HCT116 (cell line): ENCODE results near the gene EGFR. TPM values are rescaled to one million over a fixed set of nuclear protein-coding genes. Genes with fewer than 3 reads are reported as not detected.

Experiments
- ATAC-seq: fragments of 200-7000 bp; cut with Tn5 transposase; 2 replicates; pipeline ENCODE4 v1.9.1; 2020; ENCODE audit warnings: mild to moderate bottlenecking, moderate library complexity
- BruUV-seq: library from RNA; stranded (reverse); fragments of 400-500 nt; replicated peaks from 2 replicates; lab custom pipeline; 2021; lab: Mats Ljungman, UMichigan
- CTCF ChIA-PET: fragments of 300-600 bp; sonication (Branson Sonifier 250); formaldehyde crosslinking; loops from one replicate; lab custom pipeline; 2021; ENCODE audit warnings: antibody characterized with exemption; lab: Charles Lee
- POLR2A ChIA-PET: fragments of 300-600, 350-600 bp; sonication (Branson Sonifier 250); formaldehyde crosslinking; loops from one replicate; lab custom pipeline; 2021; ENCODE audit warnings: antibody characterized with exemption; lab: Charles Lee
- RAD21 ChIA-PET, 2 experiments: fragments of 300-600 bp; sonication (Branson Sonifier 250); formaldehyde crosslinking; loops; one replicate each; lab custom pipeline; 2023; ENCODE audit warnings: low total read pairs in 2 of 2; ENCODE audit not compliant: uncharacterized antibody in 2 of 2, unreplicated experiment in 2 of 2, low non-redundant PET in 1 of 2; lab: Charles Lee
- DNase-seq: peaks from one replicate; pipeline ENCODE4 v3.0.0-alpha.2; 2010; ENCODE audit warnings: low read depth, low spot score
- H2AFZ ChIP-seq: fragments of 200-600 bp; shearing (Covaris generic), sonication (generic); 2 replicates; pipeline ENCODE4 v1.6.1; 2017; ENCODE audit warnings: low read depth, mixed run types, mixed read lengths, antibody characterized with exemption, low read length; ENCODE audit not compliant: poor library complexity, severe bottlenecking
- H3K27ac ChIP-seq: 2 replicates; pipeline ENCODE4 v1.5.1; 2012; ENCODE audit warnings: low read depth, low read length
- H3K27me3 ChIP-seq: fragments of 200-600 bp; sonication (generic); 2 replicates; pipeline ENCODE4 v1.6.1; 2016; ENCODE audit warnings: mixed run types, low read length, mixed read lengths; ENCODE audit not compliant: insufficient read depth
- H3K36me3 ChIP-seq, 2 experiments: fragments of 200-500 bp in 1 of 2; fragments of 200-600 bp in 1 of 2; sonication (Bioruptor generic) in 1 of 2; sonication (generic) in 1 of 2; 2 replicates each; pipeline versions ENCODE4 v1.5.1 to v1.6.1; 2014 to 2016; ENCODE audit warnings: low read length in 2 of 2, inconsistent platforms in 1 of 2, mixed read lengths in 1 of 2, mixed run types in 1 of 2; ENCODE audit not compliant: insufficient read depth in 2 of 2, control insufficient read depth in 1 of 2
- H3K4me1 ChIP-seq, 2 experiments: fragments of 200-600 bp in 1 of 2; sonication (generic) in 1 of 2; 2 replicates each; pipeline versions ENCODE4 v1.5.1 to v1.6.1; 2012 to 2017; ENCODE audit warnings: low read length in 2 of 2, inconsistent platforms in 1 of 2, mild to moderate bottlenecking in 1 of 2, mixed read lengths in 1 of 2, mixed run types in 1 of 2, moderate library complexity in 1 of 2; ENCODE audit not compliant: insufficient read depth in 2 of 2, control insufficient read depth in 1 of 2
- H3K4me2 ChIP-seq: fragments of 200-600 bp; sonication (generic); 2 replicates; pipeline ENCODE4 v1.6.1; 2017; ENCODE audit warnings: mixed run types, low read length, mixed read lengths
- H3K4me3 ChIP-seq, 2 experiments: fragments of 200-600 bp in 1 of 2; sonication (generic) in 1 of 2; replicated peaks in 1 of 2; 2 replicates each; pipeline ENCODE4 v1.5.1; 2011 to 2016; ENCODE audit warnings: low read length in 2 of 2, control low read depth in 1 of 2, low read depth in 1 of 2, mild to moderate bottlenecking in 1 of 2, mixed read lengths in 1 of 2, mixed run types in 1 of 2
- H3K79me2 ChIP-seq: fragments of 200-600 bp; sonication (generic); 2 replicates; pipeline ENCODE4 v1.6.1; 2017; ENCODE audit warnings: mild to moderate bottlenecking, mixed run types, low read length, moderate library complexity, mixed read lengths; ENCODE audit not compliant: insufficient read depth
- H3K9ac ChIP-seq: fragments of 200-600 bp; sonication (generic); 2 replicates; pipeline ENCODE4 v1.6.1; 2016; ENCODE audit warnings: low read length, mixed read lengths
- H3K9me2 ChIP-seq: fragments of 200-600 bp; sonication (generic), shearing (Covaris generic); 2 replicates; pipeline ENCODE4 v1.6.1; 2017; ENCODE audit warnings: mixed run types, mild to moderate bottlenecking, moderate library complexity; ENCODE audit not compliant: insufficient read depth
- H3K9me3 ChIP-seq, 2 experiments: fragments of 200-500 bp in 1 of 2; fragments of 200-600 bp in 1 of 2; sonication (Bioruptor generic) in 1 of 2; sonication (generic) in 1 of 2; 2 replicates each; pipeline ENCODE4 v1.6.1; 2014 to 2017; ENCODE audit warnings: low read length in 2 of 2, mixed read lengths in 2 of 2, inconsistent platforms in 1 of 2, low read depth in 1 of 2, mild to moderate bottlenecking in 1 of 2, mixed run types in 1 of 2, moderate library complexity in 1 of 2; ENCODE audit not compliant: control insufficient read depth in 1 of 2, insufficient read depth in 1 of 2
- H4K20me1 ChIP-seq: fragments of 200-600 bp; sonication (generic), shearing (Covaris generic); 2 replicates; pipeline ENCODE4 v1.6.1; 2017; ENCODE audit warnings: mixed run types, mild to moderate bottlenecking, moderate library complexity; ENCODE audit not compliant: insufficient read depth
- CBX3 ChIP-seq: IDR thresholded peaks from 2 replicates; pipeline ENCODE4 v1.6.1; 2012; ENCODE audit warnings: low read depth
- CEBPB ChIP-seq: IDR thresholded peaks from 2 replicates; pipeline ENCODE4 v1.6.1; 2012; ENCODE audit warnings: low read depth
- EGR1 ChIP-seq: IDR thresholded peaks from 2 replicates; pipeline ENCODE4 v1.6.1; 2012; ENCODE audit warnings: low read depth
- ELF1 ChIP-seq: IDR thresholded peaks from 2 replicates; pipeline ENCODE4 v1.6.1; 2012; ENCODE audit warnings: low read depth, borderline replicate concordance
- EZH2 ChIP-seq: fragments of 200-600 bp; sonication (generic); IDR thresholded peaks from 2 replicates; pipeline ENCODE4 v1.6.1; 2017; ENCODE audit warnings: antibody characterized with exemption, mixed run types
- EZH2phosphoT487 ChIP-seq: fragments of 200-600 bp; IDR thresholded peaks from 2 replicates; pipeline ENCODE4 v1.6.1; 2018; ENCODE audit warnings: antibody characterized with exemption, borderline replicate concordance
- FOSL1 ChIP-seq: IDR thresholded peaks from 2 replicates; pipeline ENCODE4 v1.6.1; 2012; ENCODE audit warnings: low read depth
- JUND ChIP-seq: IDR thresholded peaks from 2 replicates; pipeline ENCODE4 v1.6.1; 2012
- MAX ChIP-seq: IDR thresholded peaks from 2 replicates; pipeline ENCODE4 v1.6.1; 2012
- POLR2A ChIP-seq: IDR thresholded peaks from 2 replicates; pipeline ENCODE4 v1.7.0; 2011; ENCODE audit warnings: borderline replicate concordance; ENCODE audit not compliant: insufficient read depth, insufficient read length; ENCODE audit errors: extremely low read depth
- POLR2AphosphoS5 ChIP-seq: IDR thresholded peaks from 2 replicates; pipeline ENCODE4 v1.6.1; 2011; ENCODE audit warnings: mild to moderate bottlenecking, low read depth, low read length, moderate library complexity
- RAD21 ChIP-seq: IDR thresholded peaks from 2 replicates; pipeline ENCODE4 v1.6.1; 2012; ENCODE audit warnings: low read depth, mild to moderate bottlenecking
- REST ChIP-seq: IDR thresholded peaks from 2 replicates; pipeline ENCODE4 v1.6.1; 2012; ENCODE audit warnings: low read depth
- SIN3A ChIP-seq: IDR thresholded peaks from 2 replicates; pipeline ENCODE4 v1.6.1; 2012; ENCODE audit warnings: low read depth
- SRF ChIP-seq: IDR thresholded peaks from 2 replicates; pipeline ENCODE4 v1.6.1; 2012; ENCODE audit warnings: low read depth
- TCF7L2 ChIP-seq: IDR thresholded peaks from 2 replicates; pipeline ENCODE4 v1.7.0; 2011; ENCODE audit warnings: borderline replicate concordance, inconsistent platforms; ENCODE audit not compliant: insufficient read depth, insufficient read length; ENCODE audit errors: extremely low read depth
- YY1 ChIP-seq: IDR thresholded peaks from 2 replicates; pipeline ENCODE4 v1.6.1; 2011; ENCODE audit warnings: low read length, low read depth, moderate library complexity, mild to moderate bottlenecking; ENCODE audit not compliant: insufficient replicate concordance; ENCODE audit errors: extremely low read depth
- ZFX ChIP-seq: fragments of 450-650 bp; IDR thresholded peaks from 2 replicates; pipeline ENCODE4 v1.6.1; 2017
- ZNF274 ChIP-seq: fragments of 200-500 bp; sonication (Bioruptor generic); IDR thresholded peaks from 2 replicates; pipeline ENCODE4 v1.6.1; 2014; ENCODE audit warnings: mild to moderate bottlenecking, low read depth, low read length, inconsistent platforms
- intact Hi-C: fragments of 100-400 bp; cut with micrococcal nuclease; formaldehyde crosslinking; loops from 2 replicates; pipeline ENCODE4 v1.10.0; 2022
- total RNA-seq: library from RNA; stranded (reverse); gene quantifications from one replicate; pipeline ENCODE4 v1.2.1, GENCODE V29; 2021; ENCODE audit not compliant: unreplicated experiment

EGFR gene
- total RNA-seq, 1 experiment from 2014 or later, result 71.5 TPM

DNA sequence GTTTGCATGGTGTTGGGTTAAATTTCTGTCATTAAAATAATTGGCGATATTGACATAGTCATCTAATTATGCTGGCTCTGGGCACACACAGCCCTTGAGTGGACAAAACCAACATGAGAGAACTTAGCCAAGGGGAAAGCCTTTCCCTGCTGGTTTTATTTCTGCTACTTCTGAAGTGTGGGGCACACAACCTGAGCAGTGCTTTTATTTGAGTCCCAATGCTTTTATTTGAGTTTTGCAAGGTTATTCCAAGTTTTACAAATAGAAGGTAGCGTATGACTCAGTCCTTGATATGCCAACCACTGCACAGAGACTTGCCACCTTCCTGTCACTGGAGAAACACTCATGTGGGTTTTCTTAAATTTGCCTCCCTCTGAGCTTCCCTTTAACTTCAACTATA lies 145.7 kb downstream of the EGFR start:
- CTCF ChIA-PET, result no interaction called here
- Histone ChIP-seq H3K9me3 (no peaks in the 10 kb centered on the region), H3K36me3 (peaks cover 13 to 40% of the 10 kb centered on the region in 2 experiments; a peak in 3 of 4 replicates), H3K9me2 (no peaks in the 10 kb centered on the region), H3K4me2 (no peak overlapping the region)
- POLR2A ChIA-PET, result no interaction called here
- TF ChIP-seq ZNF274 (no peak), FOSL1 (no peak), POLR2AphosphoS5 (no peak), ELF1 (no peak), JUND (no peak), SRF (no peak), MAX (no peak), REST (no peak), RAD21 (no peak), POLR2A (no peak), TCF7L2 (no peak), EZH2phosphoT487 (no peak), SIN3A (no peak), CBX3 (no peak), ZFX (no peak), EZH2 (no peak), CEBPB (no peak), EGR1 (no peak), YY1 (no peak)
- TF ChIP-seq, all 23 proteins: peak for 0
- Histone ChIP-seq H3K4me1 (no peaks in the 10 kb centered on the region), H3K79me2 (peaks cover 3% of the 10 kb centered on the region; the same call in 1 of the 2 replicates), H3K27ac (no peak overlapping the region), H3K9ac (no peak overlapping the region), H3K4me3 (no peak overlapping the region), H3K27me3 (no peaks in the 10 kb centered on the region), H4K20me1 (no peaks in the 10 kb centered on the region), H2AFZ (no peak overlapping the region)
- no TSS peak for BruUV-seq
- intact Hi-C loops, result no loop called here
- no peak for DNase-seq
- ATAC-seq, result no peak
- RAD21 ChIA-PET, result no interaction called here
